HL-60 (cell line): ENCODE measurements around the gene APMAP.

Experiments
- CTCF ChIP-seq: IDR thresholded peaks from one replicate; pipeline ENCODE4 v1.5.1; 2011; ENCODE audit warnings: low read length, control low read depth, inconsistent platforms; ENCODE audit not compliant: insufficient read depth
- REST ChIP-seq: IDR thresholded peaks from 2 replicates; pipeline ENCODE4 v1.6.1; 2012; ENCODE audit warnings: low read depth; ENCODE audit not compliant: insufficient replicate concordance

GRCh38 chr20:25030649-25031207 is 38.2 kb upstream of the APMAP start:
- TF ChIP-seq CTCF (no peak), REST (no peak)
